Duodenal mucosa (tissue), 2 donors: ENCODE measurements around the gene PPIL1.

Experiments used
- H3K27ac ChIP-seq: one replicate; pipeline ENCODE4 v1.7.0; 2013; ENCODE audit warnings: low read depth, low read length
- H3K27me3 ChIP-seq, 2 donors: one replicate each; pipeline ENCODE4 v1.7.0; 2013; ENCODE audit warnings: low read length in 2 of 2, control low read depth in 1 of 2; ENCODE audit not compliant: insufficient read depth in 2 of 2, control insufficient read depth in 1 of 2
- H3K36me3 ChIP-seq, 2 donors: one replicate each; pipeline ENCODE4 v1.7.0; 2013; ENCODE audit warnings: low read length in 2 of 2, control low read depth in 1 of 2; ENCODE audit not compliant: insufficient read depth in 2 of 2, control insufficient read depth in 1 of 2
- H3K4me1 ChIP-seq, 2 donors: one replicate each; pipeline ENCODE4 v1.7.0; 2013; ENCODE audit warnings: low read length in 2 of 2, control low read depth in 1 of 2; ENCODE audit not compliant: insufficient read depth in 2 of 2, control insufficient read depth in 1 of 2
- H3K4me3 ChIP-seq, 2 donors: one replicate each; pipeline ENCODE4 v1.7.0; 2013; ENCODE audit warnings: low read length in 2 of 2, low read depth in 1 of 2
- H3K9ac ChIP-seq, 2 donors: one replicate each; pipeline ENCODE4 v1.7.0; 2013; ENCODE audit warnings: low read length in 2 of 2, low read depth in 1 of 2
- H3K9me3 ChIP-seq, 2 donors: one replicate each; pipeline ENCODE4 v1.7.0; 2013; ENCODE audit warnings: low read length in 2 of 2, control low read depth in 1 of 2; ENCODE audit not compliant: control insufficient read depth in 1 of 2

Gene PPIL1

DNA sequence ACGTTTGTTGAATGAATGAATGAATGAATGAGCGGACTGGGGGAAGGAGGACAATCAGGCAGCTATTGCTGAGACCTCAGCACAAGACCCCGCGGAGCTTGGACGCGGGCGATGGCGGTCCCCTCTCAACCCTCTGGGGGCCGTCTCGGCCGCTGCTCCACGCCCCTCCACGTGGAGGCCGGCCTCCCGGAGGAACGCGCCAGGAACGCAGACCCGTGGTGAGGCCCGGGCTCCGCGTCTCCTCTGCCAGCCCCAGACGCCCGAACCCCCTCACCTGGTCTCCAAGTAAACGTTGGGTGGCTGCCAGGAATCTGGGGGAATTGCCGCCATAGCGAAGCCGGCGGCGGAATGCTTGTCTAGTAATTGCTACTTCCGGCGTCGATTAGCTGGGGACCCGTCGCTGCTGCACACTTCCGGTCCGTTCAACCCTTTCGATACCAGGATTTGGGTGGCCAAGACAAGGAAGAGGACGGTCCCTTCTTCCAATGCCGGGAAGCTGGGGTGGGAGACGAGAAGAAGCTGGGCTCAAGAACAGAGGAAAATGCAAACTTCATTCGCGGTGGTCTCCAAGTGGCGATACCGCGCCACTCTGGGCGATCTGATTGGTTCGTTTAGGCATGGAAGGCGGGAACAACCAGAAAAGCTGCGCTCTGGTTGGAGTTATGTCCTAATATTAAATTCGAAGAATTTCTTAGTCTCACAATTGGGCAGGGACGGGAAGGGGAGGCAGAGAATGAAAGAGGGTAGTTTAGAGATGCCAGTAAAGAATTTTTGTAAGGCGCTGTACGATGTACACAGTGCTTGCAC, at the start of gene PPIL1:
TSS of gene PPIL1 (minus strand) at position 361 of the 807 bp plus-strand sequence. CDS start at position 330, 31 bp downstream.
- Histone ChIP-seq H3K36me3 (peaks cover 0 to 10% of the 10 kb centered on the region in 2 donors), H3K9me3 (no peaks in the 10 kb centered on the region), H3K9ac (peak within 1 kb of the TSS; percentile 77 to 99), H3K4me3 (peak within 1 kb of the TSS; percentile 95 to 100), H3K4me1 (peaks cover 11 to 16% of the 10 kb centered on the region in 2 donors), H3K27ac (peak within 1 kb of the TSS; percentile 71), H3K27me3 (peaks cover 0 to 5% of the 10 kb centered on the region in 2 donors)

GRCh38 chr6:36924131-36924530, 49.5 kb upstream of the PPIL1 start:
- Histone ChIP-seq H3K9me3 (no peaks in the 10 kb centered on the region), H3K27me3 (no peaks in the 10 kb centered on the region), H3K4me3 (no peak overlapping the region), H3K4me1 (peaks cover 5 to 8% of the 10 kb centered on the region in 2 donors), H3K27ac (no peak overlapping the region), H3K36me3 (peaks cover 28 to 55% of the 10 kb centered on the region in 2 donors), H3K9ac (no peak overlapping the region)

DNA sequence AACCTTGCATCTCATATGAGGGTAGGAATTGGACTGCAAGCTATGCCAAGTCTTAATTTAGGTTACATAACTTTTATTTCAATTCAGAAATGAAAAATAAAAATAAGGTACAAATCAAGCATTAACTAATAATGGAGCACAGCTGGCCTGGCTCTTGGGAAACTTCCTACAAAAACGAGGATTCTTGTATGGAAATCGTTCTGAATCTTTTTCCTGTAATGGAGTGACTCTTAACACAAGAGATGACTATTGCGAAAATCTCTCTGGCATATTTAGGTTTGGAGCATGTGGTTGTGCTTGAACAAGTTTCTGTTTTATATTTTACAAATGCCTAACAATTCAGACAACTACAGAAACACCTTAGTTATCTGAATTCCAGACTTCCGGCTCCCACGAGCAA, 45.9 kb upstream of the PPIL1 start:
- H3K9ac ChIP-seq = no peak overlapping the region
- no peak overlapping the region for H3K27ac ChIP-seq
- H3K4me1 ChIP-seq = no peaks in the 10 kb centered on the region
- H3K4me3 ChIP-seq = no peak overlapping the region
- H3K36me3 ChIP-seq = peaks cover 43 to 75% of the 10 kb centered on the region in 2 donors
- no peaks in the 10 kb centered on the region for H3K9me3 ChIP-seq
- no peaks in the 10 kb centered on the region for H3K27me3 ChIP-seq

DNA sequence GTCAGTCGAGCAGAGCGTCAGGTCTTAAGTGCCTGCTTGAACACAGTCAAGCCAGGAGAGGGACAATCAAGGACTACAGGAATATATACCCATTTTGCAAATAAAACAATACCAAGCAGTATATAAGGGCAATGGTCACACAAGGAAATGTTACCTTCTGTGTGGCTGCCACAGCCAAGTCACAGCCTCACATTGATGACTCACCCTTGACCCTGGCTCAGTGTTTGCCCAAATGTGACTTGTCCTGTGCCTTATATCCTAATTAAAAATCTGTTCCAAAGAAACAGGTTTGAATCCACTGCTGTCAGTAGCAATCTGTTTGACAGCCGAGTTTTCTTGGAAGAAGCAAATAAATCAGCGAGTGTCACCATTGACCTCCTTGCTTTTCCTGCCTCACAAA, 45.4 kb upstream of the PPIL1 start:
- no peak overlapping the region for H3K9ac ChIP-seq
- H3K9me3 ChIP-seq = no peaks in the 10 kb centered on the region
- no peaks in the 10 kb centered on the region for H3K27me3 ChIP-seq
- no peak overlapping the region for H3K4me3 ChIP-seq
- H3K27ac ChIP-seq = no peak overlapping the region
- H3K36me3 ChIP-seq = peaks cover 43 to 78% of the 10 kb centered on the region in 2 donors
- no peaks in the 10 kb centered on the region for H3K4me1 ChIP-seq

- Histone ChIP-seq H3K4me3 (no peak overlapping the region), H3K9me3 (no peaks in the 10 kb centered on the region), H3K27me3 (no peaks in the 10 kb centered on the region), H3K36me3 (peaks cover 33 to 69% of the 10 kb centered on the region in 2 donors), H3K4me1 (peaks cover 10 to 16% of the 10 kb centered on the region in 2 donors), H3K9ac (no peak overlapping the region), H3K27ac (peak overlapping the region; percentile 37)
Measured at GRCh38 chr6:36917541-36918193, 43.1 kb upstream of the PPIL1 start.

DNA sequence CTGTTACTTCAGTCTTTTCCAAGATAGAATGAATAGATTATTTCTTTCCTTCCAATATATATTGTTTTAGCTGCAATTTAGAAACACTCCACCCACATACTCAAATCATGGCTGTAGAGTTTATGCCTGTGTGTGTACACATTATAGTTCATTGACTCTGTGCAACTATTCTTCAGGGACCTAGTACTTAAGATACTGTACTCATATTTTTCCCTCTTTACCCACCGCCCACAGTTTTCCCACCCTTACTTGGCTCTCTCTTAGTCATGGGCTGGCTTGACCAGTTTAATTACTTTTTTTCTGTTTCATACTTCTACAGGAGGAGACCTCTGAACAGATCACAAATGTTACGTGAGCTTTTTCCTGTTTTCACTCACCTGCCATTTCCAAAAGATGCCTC, 41.5 kb upstream of the PPIL1 start:
- no peak overlapping the region for H3K9ac ChIP-seq
- H3K4me3 ChIP-seq = no peak overlapping the region
- no peak overlapping the region for H3K27ac ChIP-seq
- H3K9me3 ChIP-seq = no peaks in the 10 kb centered on the region
- peaks cover 14 to 25% of the 10 kb centered on the region in 2 donors for H3K4me1 ChIP-seq
- peaks cover 30 to 65% of the 10 kb centered on the region in 2 donors for H3K36me3 ChIP-seq
- no peaks in the 10 kb centered on the region for H3K27me3 ChIP-seq

DNA sequence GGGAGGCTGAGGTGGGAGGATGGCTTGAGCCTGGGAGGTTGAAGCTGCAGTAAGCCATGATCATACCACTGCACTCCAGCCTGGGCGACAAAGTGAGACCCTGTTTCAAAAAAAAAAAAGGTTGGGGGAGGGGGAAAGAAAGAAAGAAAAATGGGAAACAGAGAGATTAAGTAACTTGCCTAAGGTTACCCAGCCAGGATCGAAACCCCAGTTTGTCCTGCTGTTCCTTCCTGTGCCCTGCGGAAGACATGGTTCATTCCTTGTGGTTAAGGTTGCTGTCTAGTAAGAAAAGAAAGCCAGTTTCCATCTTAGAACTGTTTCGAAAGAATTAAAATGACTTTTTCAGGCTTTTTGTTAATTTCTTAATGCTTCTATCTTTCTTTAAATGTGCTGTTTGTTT, 41.0 kb upstream of the PPIL1 start:
- Histone ChIP-seq H3K27ac (no peak overlapping the region), H3K9me3 (no peaks in the 10 kb centered on the region), H3K4me1 (peaks cover 14 to 25% of the 10 kb centered on the region in 2 donors), H3K4me3 (no peak overlapping the region), H3K9ac (no peak overlapping the region), H3K36me3 (peaks cover 26 to 60% of the 10 kb centered on the region in 2 donors), H3K27me3 (no peaks in the 10 kb centered on the region)

GRCh38 chr6:36914227-36914794, 39.7 kb upstream of the PPIL1 start:
- peaks cover 14 to 25% of the 10 kb centered on the region in 2 donors for H3K4me1 ChIP-seq
- peaks cover 15 to 47% of the 10 kb centered on the region in 2 donors for H3K36me3 ChIP-seq
- no peak overlapping the region for H3K4me3 ChIP-seq
- no peaks in the 10 kb centered on the region for H3K27me3 ChIP-seq
- H3K27ac ChIP-seq = no peak overlapping the region
- H3K9me3 ChIP-seq = no peaks in the 10 kb centered on the region
- H3K9ac ChIP-seq = peak overlapping the region in 1 of 2 donors; percentile 27

DNA sequence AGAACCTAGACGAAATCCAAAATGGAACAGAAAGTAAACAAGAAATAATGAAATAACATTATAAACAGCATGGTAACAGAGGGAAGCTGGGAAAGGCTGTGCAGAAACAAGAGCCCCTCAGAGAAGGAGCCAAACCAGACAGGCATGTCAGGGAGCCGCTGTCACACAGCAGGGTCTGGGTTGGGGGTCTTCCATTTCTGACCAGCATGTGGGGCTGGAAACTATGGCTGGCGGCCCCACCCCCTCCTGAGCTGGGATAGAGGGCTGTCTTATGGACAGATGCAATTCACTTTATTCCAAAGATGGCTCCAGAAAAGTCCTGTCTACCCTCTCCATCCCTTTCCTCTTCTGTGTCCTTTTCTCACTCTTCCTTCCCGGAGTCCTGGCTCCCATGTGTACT, 38.5 kb upstream of the PPIL1 start:
- peaks cover 14 to 25% of the 10 kb centered on the region in 2 donors for H3K4me1 ChIP-seq
- H3K27me3 ChIP-seq = no peaks in the 10 kb centered on the region
- H3K9ac ChIP-seq = no peak overlapping the region
- H3K36me3 ChIP-seq = peaks cover 4 to 46% of the 10 kb centered on the region in 2 donors
- no peak overlapping the region for H3K4me3 ChIP-seq
- no peak overlapping the region for H3K27ac ChIP-seq
- H3K9me3 ChIP-seq = no peaks in the 10 kb centered on the region

- Histone ChIP-seq H3K36me3 (peaks cover under 1 to 45% of the 10 kb centered on the region in 2 donors), H3K4me1 (peaks cover 14 to 25% of the 10 kb centered on the region in 2 donors), H3K27me3 (no peaks in the 10 kb centered on the region), H3K9me3 (no peaks in the 10 kb centered on the region), H3K27ac (no peak overlapping the region), H3K4me3 (no peak overlapping the region), H3K9ac (no peak overlapping the region)
Measured at GRCh38 chr6:36912586-36912985, 38.0 kb upstream of the PPIL1 start.
